B cell (primary cell): ENCODE measurements around the gene PLP2. TPM values are rescaled to one million over a fixed set of nuclear protein-coding genes. Genes with fewer than 3 reads are reported as not detected.

ENCODE experiments used
- ATAC-seq: fragments of 200-7000 bp; cut with Tn5 transposase; one replicate; pipeline ENCODE4 v1.10.0; 2021; ENCODE audit warnings: low read depth, mild to moderate bottlenecking, moderate number of reproducible peaks, moderate library complexity
- CTCF ChIA-PET: fragments of 350-600 bp; sonication (Branson Sonifier 250); formaldehyde crosslinking; loops from one replicate; lab custom pipeline; 2021; ENCODE audit warnings: antibody characterized with exemption, inconsistent platforms; lab: Charles Lee
- POLR2A ChIA-PET: fragments of 350-600 bp; sonication (Branson Sonifier 250); formaldehyde crosslinking; loops from one replicate; lab custom pipeline; 2021; ENCODE audit warnings: antibody characterized with exemption; lab: Charles Lee
- DNase-seq: peaks from one replicate; pipeline ENCODE4 v3.0.0; 2013
- H2AFZ ChIP-seq: 2 replicates; pipeline ENCODE4 v1.6.1; 2012; ENCODE audit warnings: mild to moderate bottlenecking, low read depth, low read length; ENCODE audit not compliant: insufficient read depth, poor library complexity, severe bottlenecking
- H3K27ac ChIP-seq, 2 donors: 1 replicate in 1 of 2; 2 replicates in 1 of 2; pipeline ENCODE4 v1.5.1; 2012 to 2013; ENCODE audit warnings: low read length in 2 of 2, mild to moderate bottlenecking in 2 of 2, moderate library complexity in 1 of 2
- H3K27me3 ChIP-seq, 4 experiments: fragments of 200-600 bp in 1 of 4; sonication (generic) in 1 of 4; replicated peaks in 1 of 4; 1 replicate in 2 of 4; 2 replicates in 2 of 4; pipeline versions ENCODE4 v1.6.1 to v1.7.0; 2013 to 2016; ENCODE audit warnings: low read length in 3 of 4, mild to moderate bottlenecking in 2 of 4, mixed read lengths in 1 of 4, moderate library complexity in 1 of 4; ENCODE audit not compliant: insufficient read depth in 4 of 4, control insufficient read depth in 3 of 4; ENCODE audit errors: control extremely low read depth in 1 of 4
- H3K36me3 ChIP-seq, 2 experiments: replicated peaks in 1 of 2; 1 replicate in 1 of 2; 2 replicates in 1 of 2; pipeline versions ENCODE4 v1.6.1 to v1.7.1; 2013; ENCODE audit warnings: low read length in 1 of 2; ENCODE audit not compliant: insufficient read depth in 2 of 2, control insufficient read depth in 1 of 2; ENCODE audit errors: control extremely low read depth in 1 of 2, extremely low read depth in 1 of 2
- H3K4me1 ChIP-seq, 2 donors: fragments of 200-600 bp in 1 of 2; sonication (generic) in 1 of 2; 1 replicate in 1 of 2; 2 replicates in 1 of 2; pipeline versions ENCODE4 v1.5.1 to v1.6.1; 2013 to 2017; ENCODE audit warnings: low read length in 2 of 2; ENCODE audit not compliant: control insufficient read depth in 2 of 2, insufficient read depth in 2 of 2
- H3K4me2 ChIP-seq: replicated peaks from 2 replicates; pipeline ENCODE3; 2012; ENCODE audit warnings: mild to moderate bottlenecking, low read depth, low read length; ENCODE audit not compliant: poor library complexity, severe bottlenecking
- H3K4me3 ChIP-seq, 5 experiments: fragments of 200-600 bp in 1 of 5; sonication (generic) in 1 of 5; 1 replicate in 3 of 5; 2 replicates in 2 of 5; pipeline versions ENCODE4 v1.5.1 to v1.7.0; 2011 to 2016; ENCODE audit warnings: low read length in 4 of 5, mild to moderate bottlenecking in 4 of 5, low read depth in 2 of 5, control low read depth in 1 of 5, moderate library complexity in 1 of 5; ENCODE audit not compliant: insufficient read depth in 1 of 5; ENCODE audit errors: control extremely low read depth in 1 of 5, extremely low read depth in 1 of 5
- H3K79me2 ChIP-seq: fragments of 200-600 bp; sonication (generic); one replicate; pipeline ENCODE4 v1.6.0; 2016; ENCODE audit warnings: low read length; ENCODE audit not compliant: control insufficient read depth, insufficient read depth
- H3K9ac ChIP-seq: fragments of 200-600 bp; sonication (generic); 2 replicates; pipeline ENCODE4 v1.6.1; 2017; ENCODE audit warnings: mild to moderate bottlenecking, low read length, moderate library complexity
- H3K9me3 ChIP-seq, 3 donors: one replicate each; pipeline versions ENCODE4 v1.6.1 to v1.7.1; 2013; ENCODE audit warnings: low read length in 2 of 3; ENCODE audit not compliant: control insufficient read depth in 2 of 3, insufficient read depth in 1 of 3; ENCODE audit errors: control extremely low read depth in 1 of 3
- H4K20me1 ChIP-seq: 2 replicates; pipeline ENCODE4 v1.6.0; 2012; ENCODE audit warnings: mild to moderate bottlenecking, low read length; ENCODE audit not compliant: insufficient read depth, control insufficient read depth, poor library complexity, severe bottlenecking
- H3K27ac Mint-ChIP-seq: one replicate; pipeline ENCODE4 v1.8.0; 2021; ENCODE audit warnings: mixed read lengths
- H3K27me3 Mint-ChIP-seq: one replicate; pipeline ENCODE4 v1.8.0; 2021; ENCODE audit warnings: mixed read lengths
- H3K4me1 Mint-ChIP-seq: one replicate; pipeline ENCODE4 v1.8.0; 2021; ENCODE audit warnings: mixed read lengths
- H3K4me3 Mint-ChIP-seq: one replicate; pipeline ENCODE4 v1.8.0; 2021; ENCODE audit warnings: mixed read lengths
- H3K9me3 Mint-ChIP-seq: one replicate; pipeline ENCODE4 v1.8.0; 2022; ENCODE audit warnings: mixed read lengths; ENCODE audit not compliant: insufficient read depth
- EZH2 ChIP-seq: IDR thresholded peaks from 2 replicates; pipeline ENCODE4 v1.6.1; 2012; ENCODE audit warnings: borderline replicate concordance, low read depth, mild to moderate bottlenecking, moderate library complexity, low read length; ENCODE audit not compliant: insufficient read depth, poor library complexity, severe bottlenecking
- WGBS: methylation state at CpG from one replicate; pipeline ENCODE4 v1.1.5; 2013; ENCODE audit warnings: missing lambda C conversion rate; ENCODE audit not compliant: insufficient coverage; 5-methylcytosine and 5-hydroxymethylcytosine counted together
- intact Hi-C: fragments of 100-400 bp; cut with micrococcal nuclease; formaldehyde crosslinking; loops from one replicate; pipeline ENCODE4 v1.10.0; 2022
- polyA plus RNA-seq: library from polyadenylated mRNA; depleted of rRNA; stranded (reverse); fragments of >200 nt; gene quantifications from 2 replicates; pipeline ENCODE4 v1.2.3, GENCODE V29; 2012
- total RNA-seq, 2 donors: library from RNA; stranded (reverse); fragments of 120-200 nt in 1 of 2; gene quantifications; 1 replicate in 1 of 2; 2 replicates in 1 of 2; pipeline versions ENCODE4 v1.2.3 to v1.2.4, GENCODE V29; 2013 to 2022
- TF ChIP-seq, protein P1 (sequence below): fragments of 200-600 bp; IDR thresholded peaks from one replicate; pipeline ENCODE4 v1.8.0; 2022; ENCODE audit warnings: antibody characterized with exemption, mild to moderate bottlenecking

PLP2 gene
- total and polyA plus RNA-seq, 2 donors (not counting 1 experiment from before 2014, with no cell fraction given) = 194 to 214 TPM

DNA sequence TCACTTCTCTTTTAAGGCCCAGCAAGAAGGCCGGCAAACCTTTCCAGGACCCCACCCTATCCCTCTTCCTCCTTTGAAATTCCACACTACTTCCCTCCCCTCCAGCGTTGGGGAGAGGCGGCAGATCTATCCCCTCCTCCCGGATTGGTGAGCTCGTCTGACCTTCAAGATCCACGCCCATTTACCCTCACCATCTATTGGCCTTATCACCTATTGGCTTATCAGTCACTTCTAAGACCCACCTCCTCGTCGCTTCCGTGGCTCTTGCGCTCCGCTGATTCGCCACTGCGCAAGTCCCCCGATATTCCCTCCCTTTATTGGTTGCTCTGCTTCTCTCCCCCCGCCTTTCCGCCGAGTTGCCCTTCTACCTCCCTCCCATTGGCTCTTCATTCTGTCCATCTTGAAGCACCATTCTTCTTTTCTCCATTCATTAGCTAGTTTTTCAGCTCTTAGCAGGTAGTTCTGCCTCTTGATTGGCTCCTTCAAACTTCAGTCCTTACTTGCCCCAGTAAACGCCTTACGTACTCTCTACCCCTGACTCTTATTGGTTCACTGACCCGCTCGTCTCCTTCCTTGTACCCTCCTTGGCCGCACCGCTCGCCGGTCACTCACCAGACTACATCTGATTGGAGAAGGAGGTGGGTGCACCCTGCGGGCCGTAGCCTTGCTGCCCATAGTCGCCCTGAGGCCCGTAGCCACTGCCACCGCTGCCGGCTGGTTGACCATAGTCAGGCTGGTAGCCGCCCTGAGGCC lies 19.3 kb downstream of the PLP2 start:
- H2AFZ ChIP-seq = peak overlapping the region; percentile 72
- peak overlapping the region; percentile 95 for H3K4me3 Mint-ChIP-seq
- peaks cover 28% of the 10 kb centered on the region for H3K4me1 Mint-ChIP-seq
- 0% methylated on average over 15 of the region's 32 CpGs for WGBS
- peak overlapping the region; percentile 73 for H3K4me2 ChIP-seq
- peak overlapping the region; percentile 67 for H3K9ac ChIP-seq
- POLR2A ChIA-PET = interaction anchor here (0.6 to 3.0 kb wide), 11 partner anchors 10 to 299 kb away, joined by 3 to 13 read pairs (median 3); partner anchors contain the start of genes PLP2 and PPP1R3F
- peak overlapping the region; percentile 96 for H3K27ac Mint-ChIP-seq
- no peaks in the 10 kb centered on the region for H3K27me3 ChIP-seq
- TF ChIP-seq, protein P1, sequence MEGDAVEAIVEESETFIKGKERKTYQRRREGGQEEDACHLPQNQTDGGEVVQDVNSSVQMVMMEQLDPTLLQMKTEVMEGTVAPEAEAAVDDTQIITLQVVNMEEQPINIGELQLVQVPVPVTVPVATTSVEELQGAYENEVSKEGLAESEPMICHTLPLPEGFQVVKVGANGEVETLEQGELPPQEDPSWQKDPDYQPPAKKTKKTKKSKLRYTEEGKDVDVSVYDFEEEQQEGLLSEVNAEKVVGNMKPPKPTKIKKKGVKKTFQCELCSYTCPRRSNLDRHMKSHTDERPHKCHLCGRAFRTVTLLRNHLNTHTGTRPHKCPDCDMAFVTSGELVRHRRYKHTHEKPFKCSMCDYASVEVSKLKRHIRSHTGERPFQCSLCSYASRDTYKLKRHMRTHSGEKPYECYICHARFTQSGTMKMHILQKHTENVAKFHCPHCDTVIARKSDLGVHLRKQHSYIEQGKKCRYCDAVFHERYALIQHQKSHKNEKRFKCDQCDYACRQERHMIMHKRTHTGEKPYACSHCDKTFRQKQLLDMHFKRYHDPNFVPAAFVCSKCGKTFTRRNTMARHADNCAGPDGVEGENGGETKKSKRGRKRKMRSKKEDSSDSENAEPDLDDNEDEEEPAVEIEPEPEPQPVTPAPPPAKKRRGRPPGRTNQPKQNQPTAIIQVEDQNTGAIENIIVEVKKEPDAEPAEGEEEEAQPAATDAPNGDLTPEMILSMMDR = no peak
- no peak for TF ChIP-seq EZH2
- peak overlapping the region in 4 of 5 experiments; percentile 62 to 78 (median 70) for H3K4me3 ChIP-seq
- no peaks in the 10 kb centered on the region for H4K20me1 ChIP-seq
- no peaks in the 10 kb centered on the region for H3K79me2 ChIP-seq
- H3K27ac ChIP-seq = peak overlapping the region; percentile 63 to 71
- no peaks in the 10 kb centered on the region for H3K36me3 ChIP-seq
- H3K27me3 Mint-ChIP-seq = no peaks in the 10 kb centered on the region
- CTCF ChIA-PET = interaction anchor here (0.7 to 2.2 kb wide), 7 partner anchors 19 to 233 kb away, joined by 3 to 10 read pairs (median 3); partner anchors contain the start of gene PLP2
- H3K9me3 ChIP-seq = peaks cover 0 to 3% (median 0%) of the 10 kb centered on the region in 3 donors
- intact Hi-C loops = loop anchor here (1.0 to 2.0 kb wide), 7 partner anchors 9 to 716 kb away; partner anchors contain the start of genes GPKOW, PPP1R3F and SYP
- peaks cover 0 to 20% of the 10 kb centered on the region in 2 donors for H3K4me1 ChIP-seq
- ATAC-seq (peak; percentile 84), DNase-seq (peak; percentile 95)
- H3K9me3 Mint-ChIP-seq = no peaks in the 10 kb centered on the region
